Measurements from ENCODE around the gene DYDC1. TPM values are rescaled to one million over a fixed set of nuclear protein-coding genes. Genes with fewer than 3 reads are reported as not detected.

Gene DYDC1
- total RNA-seq, 1 donor from 2014 or later = not detected

- H3K27me3 Mint-ChIP-seq (ENCODE audit: low read depth) = peaks cover 18% of the 10 kb centered on the region
- peaks cover 2% of the 10 kb centered on the region for H3K9me3 Mint-ChIP-seq
- TF ChIP-seq CTCF (conservative IDR thresholded peaks at IDR 0.05) = no peak
- H3K27ac Mint-ChIP-seq (ENCODE audit: unreplicated experiment) = no peak overlapping the region
- peaks cover 15% of the 10 kb centered on the region for H3K4me1 Mint-ChIP-seq
- H3K36me3 Mint-ChIP-seq (ENCODE audit: low read depth) = peaks cover 2% of the 10 kb centered on the region
- peak overlapping the region; percentile 95 for H3K4me3 Mint-ChIP-seq
- DNase-seq (ENCODE audit: low read depth, low spot score) = no peak
Observed at GRCh38 chr10:80357851-80358125, 1.2 kb upstream of the DYDC1 start.

- Mint-ChIP-seq H3K36me3 (ENCODE audit: low read depth) (no peaks in the 10 kb centered on the region), H3K4me3 (peak overlapping the region; percentile 95), H3K27me3 (ENCODE audit: low read depth) (peaks cover 18% of the 10 kb centered on the region), H3K27ac (ENCODE audit: unreplicated experiment) (peak overlapping the region; percentile 89), H3K4me1 (peaks cover 15% of the 10 kb centered on the region), H3K9me3 (peaks cover 2% of the 10 kb centered on the region)
- TF ChIP-seq CTCF (conservative IDR thresholded peaks at IDR 0.05) = no peak
- peak; percentile 51 for DNase-seq (ENCODE audit: low read depth, low spot score)
Observed at GRCh38 chr10:80356989-80357850, 665 bp upstream of the DYDC1 start.

- Mint-ChIP-seq H3K36me3 (ENCODE audit: low read depth) (no peaks in the 10 kb centered on the region), H3K9me3 (peaks cover 3% of the 10 kb centered on the region), H3K4me3 (no peak overlapping the region), H3K27me3 (ENCODE audit: low read depth) (peaks cover 17% of the 10 kb centered on the region), H3K4me1 (no peaks in the 10 kb centered on the region), H3K27ac (ENCODE audit: unreplicated experiment) (no peak overlapping the region)
- DNase-seq (ENCODE audit: low read depth, low spot score) = no peak
- TF ChIP-seq CTCF (conservative IDR thresholded peaks at IDR 0.05) = no peak
Observed at GRCh38 chr10:80351220-80351619, 5.3 kb downstream of the DYDC1 start.

GRCh38 chr10:80350251-80350650 lies 6.3 kb downstream of the DYDC1 start:
- no peak for DNase-seq (ENCODE audit: low read depth, low spot score)
- no peak overlapping the region for H3K27ac Mint-ChIP-seq (ENCODE audit: unreplicated experiment)

GRCh38 chr10:80344912-80345311 lies 11.6 kb downstream of the DYDC1 start:
- Mint-ChIP-seq H3K36me3 (ENCODE audit: low read depth) (no peaks in the 10 kb centered on the region), H3K27ac (ENCODE audit: unreplicated experiment) (no peak overlapping the region), H3K4me1 (no peaks in the 10 kb centered on the region), H3K4me3 (no peak overlapping the region), H3K27me3 (ENCODE audit: low read depth) (no peaks in the 10 kb centered on the region), H3K9me3 (peaks cover 3% of the 10 kb centered on the region)
- no peak for DNase-seq (ENCODE audit: low read depth, low spot score)
- no peak for TF ChIP-seq CTCF (conservative IDR thresholded peaks at IDR 0.05)

More at GRCh38 chr10:80350251-80350650, 6.3 kb downstream of the DYDC1 start:
- no peak for TF ChIP-seq CTCF (conservative IDR thresholded peaks at IDR 0.05)
- H3K27me3 Mint-ChIP-seq (ENCODE audit: low read depth) = peaks cover 7% of the 10 kb centered on the region
- H3K4me3 Mint-ChIP-seq = no peak overlapping the region
- no peaks in the 10 kb centered on the region for H3K4me1 Mint-ChIP-seq
- peaks cover 3% of the 10 kb centered on the region for H3K9me3 Mint-ChIP-seq
- H3K36me3 Mint-ChIP-seq (ENCODE audit: low read depth) = no peaks in the 10 kb centered on the region

Data from neural crest cell (in vitro differentiated cells).